GM18867 (cell line): ENCODE data around the gene SYNGR3.

ENCODE experiments used
- ATAC-seq: cut with Tn5 transposase; IDR thresholded peaks from one replicate; pipeline ENCODE4 v1.9.1; 2021; ENCODE audit warnings: mild to moderate bottlenecking, moderate library complexity; ENCODE audit not compliant: unreplicated experiment

Gene SYNGR3

DNA sequence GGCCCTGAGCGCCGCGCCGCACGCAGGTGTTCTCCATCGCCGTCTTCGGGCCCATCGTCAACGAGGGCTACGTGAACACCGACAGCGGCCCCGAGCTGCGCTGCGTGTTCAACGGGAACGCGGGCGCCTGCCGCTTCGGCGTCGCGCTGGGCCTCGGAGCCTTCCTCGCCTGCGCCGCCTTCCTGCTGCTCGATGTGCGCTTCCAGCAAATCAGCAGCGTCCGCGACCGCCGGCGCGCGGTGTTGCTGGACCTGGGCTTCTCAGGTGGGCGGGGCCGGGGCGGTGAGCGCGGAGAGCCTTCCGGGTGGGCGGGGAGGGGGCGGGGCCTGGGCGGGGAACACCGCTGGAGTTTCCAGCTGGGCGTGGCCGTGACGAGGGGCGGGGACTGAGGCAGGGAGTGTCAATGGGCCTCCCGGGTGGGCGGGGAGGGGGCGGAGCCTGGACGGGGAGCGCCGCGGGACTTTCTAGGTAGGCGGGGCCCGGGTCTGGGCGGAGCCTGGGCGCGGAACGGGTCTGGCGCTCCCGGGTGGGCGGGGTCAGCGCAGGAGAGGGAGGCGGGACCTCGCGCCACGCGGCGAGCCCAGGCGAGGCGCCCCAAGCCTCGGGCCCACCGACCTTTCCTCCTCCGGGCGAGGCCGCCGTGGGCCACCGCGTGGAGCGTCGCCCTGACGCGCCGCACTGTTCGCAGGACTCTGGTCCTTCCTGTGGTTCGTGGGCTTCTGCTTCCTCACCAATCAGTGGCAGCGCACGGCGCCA is 2.4 kb downstream of the SYNGR3 start:
- peak; percentile 50 for ATAC-seq

DNA sequence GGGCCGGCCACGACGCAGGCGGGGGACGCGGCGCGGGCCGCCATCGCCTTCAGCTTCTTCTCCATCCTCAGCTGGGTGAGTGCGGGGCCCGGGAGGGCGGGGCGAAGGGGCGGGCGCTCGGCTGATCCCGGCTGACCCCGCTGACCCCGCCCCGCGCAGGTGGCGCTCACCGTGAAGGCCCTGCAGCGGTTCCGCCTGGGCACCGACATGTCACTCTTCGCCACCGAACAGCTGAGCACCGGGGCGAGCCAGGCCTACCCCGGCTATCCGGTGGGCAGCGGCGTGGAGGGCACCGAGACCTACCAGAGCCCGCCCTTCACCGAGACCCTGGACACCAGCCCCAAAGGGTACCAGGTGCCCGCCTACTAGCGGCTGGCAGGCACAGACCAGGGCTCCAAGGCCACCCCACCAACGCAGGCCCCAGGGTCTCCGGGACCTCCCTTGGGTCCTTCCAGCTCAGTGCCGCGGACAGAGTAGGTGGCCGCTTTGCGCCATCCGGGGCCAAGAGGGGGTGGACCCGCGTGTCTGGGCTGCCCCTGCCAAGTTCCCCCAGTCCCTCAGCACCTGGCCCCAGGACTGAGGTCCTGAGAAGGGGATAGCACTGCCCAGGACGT is 3.0 kb downstream of the SYNGR3 start:
- no peak for ATAC-seq

DNA sequence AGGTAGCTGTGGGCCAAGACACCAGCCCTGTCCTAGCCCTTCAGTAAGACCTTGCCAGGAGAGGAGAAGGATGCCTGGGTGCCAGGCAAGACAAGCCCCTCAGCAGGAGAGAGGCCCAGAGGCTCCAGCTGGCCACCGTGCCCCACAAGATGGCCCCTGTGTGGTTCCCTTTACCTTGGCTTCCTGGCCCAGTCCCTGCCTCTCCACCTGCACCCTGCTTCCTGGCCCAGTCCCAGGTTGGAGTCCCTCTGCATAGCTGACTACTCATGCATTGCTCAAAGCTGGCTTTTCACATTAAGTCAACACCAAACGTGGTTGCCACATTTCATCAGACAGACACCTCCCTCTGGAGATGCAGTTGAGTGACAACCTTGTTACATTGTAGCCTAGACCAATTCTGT is 4.0 kb downstream of the SYNGR3 start:
- no peak for ATAC-seq

DNA sequence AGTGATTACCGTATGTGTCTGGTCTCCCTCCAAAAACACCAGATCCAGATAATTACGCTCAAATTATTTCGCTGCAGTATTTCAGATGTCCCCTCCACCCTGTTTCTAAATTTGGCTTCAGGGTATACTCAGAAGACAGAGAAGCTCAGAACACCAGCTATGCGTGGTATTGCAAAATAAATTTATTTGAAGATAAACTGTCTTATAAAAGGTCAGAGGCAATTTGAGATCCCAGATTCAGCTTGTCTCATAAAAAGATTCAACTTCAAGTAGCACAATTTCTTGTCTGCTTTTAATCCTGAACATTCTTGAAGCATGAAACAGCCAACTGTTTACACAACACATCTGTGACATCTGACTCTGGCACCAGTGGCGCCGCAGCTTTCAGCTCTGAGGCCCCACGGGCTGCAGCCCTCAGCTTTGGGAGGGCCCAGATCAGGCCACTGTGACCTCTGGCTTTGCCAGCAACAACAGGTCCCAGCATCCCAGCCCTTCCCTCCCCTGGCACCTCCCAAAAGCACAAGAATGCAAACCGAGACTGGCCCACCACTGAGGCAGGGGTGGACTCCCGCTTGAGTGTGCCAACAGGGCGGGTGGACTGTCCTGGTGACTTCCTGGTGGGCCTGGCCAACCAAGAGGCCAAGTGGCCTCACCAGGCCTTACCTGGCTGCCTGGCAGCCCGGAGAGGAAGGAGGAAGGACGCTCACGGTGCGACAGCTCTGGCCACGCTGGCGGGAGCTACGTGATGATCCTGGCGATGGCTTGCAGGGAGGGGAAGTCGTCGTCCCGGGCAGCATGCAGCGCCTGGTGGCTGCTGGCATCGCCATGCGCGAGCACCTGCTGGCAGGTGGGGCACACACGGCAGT is 8.0 kb downstream of the SYNGR3 start:
- ATAC-seq, result no peak

DNA sequence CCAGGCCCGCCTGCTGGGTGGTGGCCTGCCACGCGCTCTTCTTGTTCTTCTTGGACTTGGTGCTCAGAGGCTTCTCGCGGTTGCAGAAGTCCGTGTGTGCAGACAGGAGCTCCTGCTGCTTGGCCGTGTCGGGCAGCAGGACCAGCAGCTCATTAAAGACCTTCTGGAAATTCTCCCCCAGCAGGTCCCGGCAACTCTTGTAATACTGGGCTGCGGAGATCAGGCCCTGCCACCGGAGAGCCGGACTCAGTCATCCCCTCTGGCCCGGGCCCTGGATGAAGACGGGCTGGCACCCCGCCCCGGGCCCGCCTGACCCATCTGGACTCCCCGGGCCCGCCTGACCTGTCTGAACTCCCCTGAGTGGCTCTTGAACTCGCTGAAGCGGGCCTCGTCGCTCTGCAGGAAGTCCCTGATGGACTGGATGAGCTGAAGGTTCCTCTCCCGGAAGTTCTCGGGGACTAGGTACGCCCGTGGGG is 8.6 kb downstream of the SYNGR3 start:
- no peak for ATAC-seq

DNA sequence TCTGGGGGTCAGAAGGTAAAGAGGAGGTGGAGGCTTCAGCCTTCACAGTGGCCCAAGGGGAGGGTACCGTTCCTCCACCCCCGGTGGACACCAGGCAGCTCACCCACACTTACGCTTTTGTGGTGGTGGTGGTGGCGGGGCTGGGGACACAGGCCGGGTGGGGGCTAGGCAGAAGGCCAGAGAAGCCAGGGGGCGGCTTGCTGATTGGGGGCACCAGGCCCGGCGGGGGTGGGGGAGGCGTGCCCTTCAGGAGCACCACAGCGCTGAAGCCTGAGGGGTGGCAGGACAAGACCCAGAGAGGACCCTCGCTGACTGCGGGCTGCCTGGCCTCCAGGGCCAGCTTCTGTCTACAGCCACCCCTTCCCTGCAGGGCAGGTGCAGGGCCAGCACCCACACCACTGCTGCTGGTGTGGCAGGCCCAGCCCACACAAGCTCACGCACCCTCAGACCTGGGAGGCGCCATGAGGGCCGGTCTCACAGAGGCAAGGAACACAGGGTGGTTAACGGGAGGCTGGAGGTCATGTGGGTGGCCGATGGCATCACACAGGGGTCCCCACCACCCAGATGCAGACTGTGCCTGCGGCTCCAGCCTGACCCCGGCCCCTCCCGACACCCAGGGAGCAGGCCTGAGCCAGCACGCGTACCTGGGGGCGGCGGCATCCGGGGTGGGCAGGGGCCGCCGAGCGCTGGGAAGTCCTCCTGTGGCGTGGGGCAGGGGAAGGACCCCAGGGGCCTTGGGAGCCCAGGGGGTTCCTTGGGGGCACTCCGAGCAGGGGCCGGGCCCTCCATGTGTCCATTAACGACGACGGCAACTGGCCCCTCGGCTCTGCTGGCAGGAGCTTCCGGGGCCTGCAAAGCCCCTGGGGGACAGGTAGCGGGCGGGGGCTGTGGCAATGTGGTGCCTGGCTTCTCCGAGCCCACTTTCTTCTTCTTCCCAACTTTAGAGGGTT is 9.4 kb downstream of the SYNGR3 start:
- ATAC-seq, result no peak

DNA sequence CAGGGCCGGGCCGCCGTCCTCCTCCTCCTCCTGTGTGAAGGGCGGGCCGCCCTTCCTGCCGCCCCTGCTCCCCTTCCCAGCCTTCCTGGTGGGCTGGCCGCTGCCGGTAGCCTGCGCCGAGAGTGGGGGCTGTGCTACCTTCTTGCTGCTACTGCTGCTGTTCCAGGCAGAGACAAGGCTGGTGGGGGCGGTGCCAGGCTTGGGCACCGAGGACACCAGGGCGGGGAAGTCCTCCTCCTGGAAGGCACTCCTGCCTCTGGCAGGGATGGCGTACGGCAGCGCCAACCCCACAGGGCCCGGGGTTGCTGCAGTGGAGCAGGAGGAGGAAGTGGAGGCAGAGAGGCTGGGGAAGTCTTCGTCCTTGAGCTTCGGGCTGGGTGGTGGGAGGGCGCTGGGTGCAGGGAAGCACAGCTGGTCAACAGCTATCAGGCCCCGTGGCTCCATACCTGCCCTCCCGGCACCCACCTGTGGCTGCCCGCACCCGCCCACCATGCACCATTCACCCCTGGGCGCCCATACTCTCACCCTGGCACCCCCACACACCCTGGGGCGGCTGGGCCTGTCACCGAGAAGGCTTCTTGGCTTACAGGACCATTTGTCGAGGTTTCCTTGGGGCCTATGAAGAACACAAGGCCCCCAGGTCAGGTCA is 10.2 kb downstream of the SYNGR3 start:
- ATAC-seq, result no peak

DNA sequence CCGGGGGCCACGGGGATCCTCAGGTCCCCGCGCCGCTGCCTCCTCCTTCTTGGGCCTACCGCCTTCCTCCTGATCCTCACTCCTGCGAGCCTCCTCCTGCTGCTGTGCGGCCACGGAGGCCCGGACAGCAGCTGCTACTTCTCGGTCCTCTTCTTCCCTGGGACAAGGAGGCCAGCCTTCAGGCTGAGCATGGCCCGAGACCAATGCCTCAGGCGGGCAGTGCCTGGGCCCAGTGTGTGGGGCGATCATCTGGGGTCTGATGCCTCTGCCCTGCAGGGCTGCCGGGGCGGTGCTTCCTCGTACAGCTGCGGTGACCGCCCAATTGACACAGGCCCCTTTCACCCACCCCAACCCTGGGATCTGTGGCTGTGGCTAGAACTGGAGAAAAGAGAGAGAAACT is 11.3 kb downstream of the SYNGR3 start:
- ATAC-seq, result no peak

DNA sequence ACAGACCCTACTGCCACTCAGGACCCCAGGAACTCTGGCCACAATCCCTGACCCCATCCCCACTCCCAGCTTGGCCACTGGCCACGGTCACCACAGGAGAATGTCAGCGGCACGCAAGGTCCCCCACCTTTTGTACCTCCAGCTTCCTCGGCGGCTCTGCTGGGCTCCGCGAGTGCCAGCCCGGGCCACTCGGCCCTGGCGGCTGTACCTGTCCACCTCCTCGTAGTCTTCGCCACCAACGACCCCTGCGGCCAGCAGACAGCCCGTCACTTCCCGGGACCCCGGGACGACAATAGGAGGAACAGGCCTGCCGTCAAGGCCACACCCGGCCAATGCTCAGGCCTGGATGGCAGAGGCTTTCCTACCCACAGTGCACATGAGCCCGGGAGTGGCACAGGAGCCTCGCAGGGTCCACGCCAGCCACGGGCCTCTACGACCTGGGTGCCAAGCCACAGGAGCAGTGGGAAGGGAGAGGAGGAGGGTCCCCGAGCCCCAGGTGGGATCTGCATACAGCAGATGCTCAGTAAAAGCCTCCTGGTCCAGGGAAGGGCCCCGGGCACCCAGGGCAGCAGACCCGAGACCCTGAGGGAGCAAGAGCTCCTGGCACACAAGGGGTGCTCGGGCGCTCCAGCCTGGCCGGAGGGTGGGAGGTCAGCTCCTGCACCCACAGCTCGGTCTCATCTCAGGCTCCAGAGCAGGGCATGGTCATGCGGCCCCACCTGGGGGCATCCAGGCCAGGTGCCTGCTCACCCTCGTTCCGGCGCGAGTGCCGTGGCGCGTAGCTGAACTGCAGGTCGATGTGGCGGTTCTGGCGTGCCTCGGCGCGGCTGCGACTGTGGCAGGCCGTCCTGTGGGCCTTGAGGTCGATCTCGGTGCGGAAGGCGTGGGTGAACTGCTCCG is 11.9 kb downstream of the SYNGR3 start:
- no peak for ATAC-seq

DNA sequence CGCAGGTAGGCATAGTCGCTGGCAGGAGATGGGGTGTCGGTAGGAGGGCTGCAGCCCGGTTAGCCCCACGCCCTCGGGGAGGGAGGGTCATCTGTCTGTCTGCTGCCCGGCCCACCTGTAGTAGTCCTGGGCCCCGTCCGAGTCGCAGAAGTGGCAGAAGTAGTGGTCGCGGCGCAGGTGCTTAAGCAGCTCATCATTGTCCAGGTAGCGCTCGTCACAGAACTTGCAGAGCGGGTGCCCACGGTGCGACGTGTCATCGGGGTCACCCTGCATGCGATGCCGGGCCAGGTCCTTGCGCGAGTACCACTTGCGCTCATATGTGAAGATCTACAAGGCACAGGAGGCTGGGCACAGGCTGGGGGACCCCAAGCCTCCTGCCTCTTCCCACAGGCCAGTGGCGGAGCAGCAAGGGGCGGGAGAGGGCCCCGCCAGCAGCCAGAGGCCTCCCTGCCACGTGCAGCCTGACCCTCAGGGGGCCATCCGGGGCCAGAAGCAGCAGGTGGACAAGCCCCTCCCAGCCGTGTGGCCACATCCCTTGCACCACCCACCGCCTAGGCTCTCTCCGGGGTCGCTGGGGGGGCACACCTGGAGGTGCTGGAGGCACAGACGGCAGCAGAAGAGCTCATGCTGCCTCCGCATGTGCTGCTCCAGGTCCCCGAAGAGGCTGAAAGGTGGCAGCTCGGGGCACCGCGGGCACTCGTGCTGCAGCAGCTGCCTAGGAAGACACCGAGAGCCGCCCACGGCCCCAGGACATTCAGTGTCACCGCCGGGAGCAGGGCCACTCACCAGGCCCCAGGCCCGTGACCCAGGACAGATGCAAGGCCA is 12.8 kb downstream of the SYNGR3 start:
- ATAC-seq, result no peak

DNA sequence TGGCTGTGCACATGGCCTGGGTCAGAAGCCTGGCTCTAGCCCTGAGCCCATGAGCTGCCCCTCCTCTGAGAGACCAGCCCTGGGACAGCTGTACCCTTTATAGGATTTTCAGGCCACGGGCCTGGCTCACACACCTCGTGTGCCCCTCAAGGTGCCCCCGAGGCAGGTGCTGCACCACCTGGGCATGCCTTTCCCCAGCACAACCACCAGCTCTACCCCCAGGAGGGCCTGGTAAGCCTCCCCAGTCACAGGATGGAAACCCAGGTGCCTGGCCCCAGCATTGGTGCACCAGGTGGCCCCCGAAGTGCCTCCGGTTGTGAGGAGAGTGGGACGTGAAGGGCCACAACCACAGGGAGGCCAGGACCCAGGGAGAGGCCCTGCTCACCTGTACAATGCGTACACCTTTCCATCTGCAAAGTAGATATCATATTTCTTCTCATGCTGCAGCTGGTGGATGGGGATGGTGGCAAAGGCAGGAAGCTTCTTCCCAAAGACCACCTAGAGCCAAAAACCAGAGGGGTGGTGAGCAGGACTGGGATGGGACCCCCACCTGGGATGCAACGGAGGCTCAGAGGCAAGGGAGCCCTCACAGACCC is 13.6 kb downstream of the SYNGR3 start:
- ATAC-seq, result no peak

DNA sequence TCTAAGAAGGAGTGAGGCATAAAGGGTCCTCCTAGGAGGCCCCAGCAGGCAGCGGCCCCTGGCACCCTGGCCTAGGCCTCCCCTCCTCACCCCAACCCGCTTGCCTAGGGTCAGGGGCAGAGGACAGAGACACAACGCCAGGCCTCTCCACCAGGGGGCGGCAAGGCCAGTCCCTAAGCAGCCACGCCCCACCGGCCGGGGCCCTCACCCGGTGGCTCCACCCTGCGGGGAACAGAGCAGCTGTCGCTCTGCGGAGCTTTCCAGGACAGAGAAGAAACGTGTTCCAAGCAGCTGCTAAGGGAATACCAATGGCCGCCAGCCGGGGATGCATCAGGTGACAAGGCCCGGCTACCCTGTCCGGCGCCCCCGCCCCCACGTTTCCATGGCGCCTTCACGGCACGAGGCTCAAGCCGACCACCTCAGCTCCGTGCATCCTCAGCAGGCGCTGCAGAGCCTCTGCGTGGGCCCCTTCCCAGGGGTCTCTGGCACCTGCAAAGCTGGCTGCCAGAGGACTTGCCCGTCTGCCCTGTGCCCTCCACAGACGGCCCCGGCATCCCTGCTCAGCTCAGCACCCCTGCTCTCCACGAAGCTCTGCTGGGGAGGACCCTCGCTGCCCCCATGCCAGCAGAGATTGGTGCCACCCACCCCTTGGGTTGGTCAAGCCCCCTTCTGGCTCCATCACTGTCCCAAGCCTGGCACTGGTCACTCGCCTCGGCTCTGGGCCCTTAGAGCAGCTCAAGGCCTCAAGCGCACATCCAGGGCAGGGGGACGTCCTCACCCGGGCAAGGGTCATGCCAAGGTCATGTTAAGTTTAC is 14.3 kb downstream of the SYNGR3 start:
- peak; percentile 74 for ATAC-seq

DNA sequence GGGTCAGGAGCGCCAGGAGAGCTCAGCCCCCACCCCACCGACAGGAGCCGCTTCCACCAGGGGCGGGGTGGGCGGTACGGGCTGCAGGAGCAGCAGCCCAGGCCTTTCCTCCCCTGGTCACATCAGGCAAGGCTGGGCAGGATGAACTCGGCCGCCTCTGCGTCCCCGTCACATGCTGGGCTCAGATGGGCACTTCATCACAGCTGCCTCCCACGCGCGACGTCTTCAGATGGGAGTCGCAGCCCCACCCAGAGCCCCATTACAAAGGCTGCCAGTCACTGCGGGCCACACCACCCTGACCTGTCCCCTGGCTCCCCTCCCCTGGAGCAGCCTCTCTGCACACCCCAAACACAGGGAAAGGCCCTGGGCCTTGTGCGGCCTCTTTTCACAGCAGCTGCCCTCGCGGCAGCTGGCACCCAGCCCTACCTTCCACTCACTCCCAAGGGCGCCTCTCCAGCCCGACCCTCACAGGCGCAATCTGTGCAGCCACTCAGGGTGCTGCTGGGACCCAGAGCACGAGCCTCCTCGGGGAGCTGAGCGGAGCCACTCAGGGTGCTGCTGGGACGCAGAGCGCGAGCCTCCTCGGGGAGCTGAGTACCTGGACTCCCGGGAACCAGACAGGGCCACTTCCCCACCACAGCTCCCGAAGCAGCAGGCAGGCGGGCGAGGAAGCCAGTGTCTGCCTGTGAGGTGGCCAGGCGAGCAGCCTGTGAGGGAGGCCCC is 15.2 kb downstream of the SYNGR3 start:
- no peak for ATAC-seq

DNA sequence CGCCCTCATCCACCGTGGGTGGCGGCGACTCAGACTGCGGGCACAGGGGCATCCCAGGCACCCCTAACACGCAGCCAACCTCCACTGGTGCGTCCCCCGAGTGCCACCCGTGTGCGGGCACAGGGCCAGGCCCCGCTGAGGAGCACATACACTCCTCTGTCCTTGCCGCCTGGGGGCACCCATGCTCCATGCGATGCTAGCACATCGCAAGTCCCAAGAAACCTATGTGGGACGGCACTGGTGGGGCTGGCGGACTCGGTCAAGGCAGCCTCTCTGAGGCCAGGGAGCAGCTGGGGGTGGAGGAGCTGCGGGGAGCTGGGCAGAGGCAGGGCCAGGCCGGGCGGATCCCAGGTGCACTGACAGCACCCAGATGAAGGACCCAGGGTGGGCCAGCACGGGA is 15.9 kb downstream of the SYNGR3 start:
- no peak for ATAC-seq

DNA sequence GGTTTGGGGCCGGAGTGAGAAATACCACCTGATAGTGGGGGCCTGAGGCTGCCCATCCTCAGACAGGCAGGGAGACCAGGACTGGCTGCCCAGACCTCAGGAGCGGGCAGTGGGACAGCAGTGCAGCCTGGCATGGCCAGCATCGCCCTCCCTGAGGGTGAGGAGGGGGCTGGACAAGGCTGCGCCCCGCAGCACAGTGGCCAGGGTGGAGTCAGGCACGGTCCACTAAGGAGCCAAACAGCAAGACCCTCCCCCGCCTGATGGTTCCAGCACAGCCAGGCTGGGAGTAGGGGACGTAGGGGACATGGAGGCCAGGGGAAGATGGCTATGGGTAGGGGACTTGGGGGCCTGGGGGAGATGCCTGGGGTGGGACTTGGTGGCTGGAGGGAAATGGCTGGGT is 16.5 kb downstream of the SYNGR3 start:
- no peak for ATAC-seq

DNA sequence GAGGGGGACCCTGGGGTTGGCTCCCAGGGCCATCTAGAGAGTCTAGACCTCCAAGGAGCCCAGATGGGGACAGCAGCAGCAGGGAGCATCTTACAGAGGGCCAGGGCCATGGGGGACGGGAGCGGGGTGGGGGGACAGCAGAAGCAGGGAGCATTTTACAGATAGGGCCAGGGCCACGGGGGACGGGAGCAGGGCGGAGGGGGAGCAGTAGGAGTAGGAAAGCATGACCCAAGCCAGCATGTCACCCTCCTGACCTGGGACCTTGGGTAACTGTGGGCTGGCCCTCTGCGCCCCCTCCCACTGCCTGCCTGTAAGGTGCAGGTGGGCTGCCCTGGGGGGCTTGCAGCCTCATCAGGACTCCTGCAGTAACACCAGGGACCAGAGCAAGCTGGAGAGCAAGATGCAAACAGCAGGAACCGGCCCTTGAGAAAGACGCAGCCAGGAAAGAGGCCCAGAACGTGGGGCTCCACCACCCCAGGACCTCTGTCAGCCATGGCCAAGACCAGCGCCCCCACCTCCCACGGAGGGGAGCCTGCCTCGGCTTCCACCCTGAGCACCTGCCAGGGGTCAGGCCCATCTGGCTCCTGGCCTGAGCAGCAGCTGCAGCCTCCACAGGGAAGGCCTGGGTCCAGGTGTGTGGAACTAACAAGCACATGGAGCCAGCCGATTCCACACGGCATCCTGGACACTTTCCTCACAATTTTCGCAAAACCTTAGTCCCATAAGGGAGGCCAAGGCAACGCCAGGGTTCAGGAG is 17.5 kb downstream of the SYNGR3 start:
- no peak for ATAC-seq
